Activated CD4-positive, alpha-beta memory T cell treated with anti-CD3 and anti-CD28 coated beads, Interleukin-2, amount 10 ng/mL, durations not matched to agents 7 days and 5 days (primary cell): ENCODE measurements around the gene USP5. TPM values are rescaled to one million over a fixed set of nuclear protein-coding genes. Genes with fewer than 3 reads are reported as not detected.

ENCODE experiments used
- CTCF ChIA-PET: fragments of 350-600 bp; sonication (Branson Sonifier 250); formaldehyde crosslinking; loops from one replicate; lab custom pipeline; 2021; ENCODE audit warnings: antibody characterized with exemption, inconsistent platforms; lab: Charles Lee
- POLR2A ChIA-PET: fragments of 350-600 bp; sonication (Branson Sonifier 250); formaldehyde crosslinking; loops from one replicate; lab custom pipeline; 2021; ENCODE audit warnings: antibody characterized with exemption; lab: Charles Lee
- DNase-seq: peaks from one replicate; pipeline ENCODE4 v3.0.0-alpha.2; 2020
- H3K27ac Mint-ChIP-seq: one replicate; pipeline ENCODE4 v1.8.0; 2021; ENCODE audit warnings: mild to moderate bottlenecking, mixed read lengths
- H3K27me3 Mint-ChIP-seq: one replicate; pipeline ENCODE4 v1.8.0; 2021; ENCODE audit warnings: mixed read lengths
- H3K36me3 Mint-ChIP-seq: one replicate; pipeline ENCODE4 v1.8.0; 2021; ENCODE audit warnings: low read depth, mixed read lengths
- H3K4me1 Mint-ChIP-seq: one replicate; pipeline ENCODE4 v1.8.0; 2021; ENCODE audit warnings: mixed read lengths
- H3K4me3 Mint-ChIP-seq: one replicate; pipeline ENCODE4 v1.8.0; 2021; ENCODE audit warnings: mild to moderate bottlenecking, mixed read lengths
- H3K9me3 Mint-ChIP-seq: one replicate; pipeline ENCODE4 v1.8.0; 2021; ENCODE audit warnings: mixed read lengths
- total RNA-seq, 2 experiments: library from RNA; stranded (reverse); gene quantifications; one replicate each; pipeline ENCODE4 v1.2.3, GENCODE V29; 2021

The USP5 gene
- total RNA-seq, 2 experiments from 2014 or later: 91.4 to 109 TPM

DNA sequence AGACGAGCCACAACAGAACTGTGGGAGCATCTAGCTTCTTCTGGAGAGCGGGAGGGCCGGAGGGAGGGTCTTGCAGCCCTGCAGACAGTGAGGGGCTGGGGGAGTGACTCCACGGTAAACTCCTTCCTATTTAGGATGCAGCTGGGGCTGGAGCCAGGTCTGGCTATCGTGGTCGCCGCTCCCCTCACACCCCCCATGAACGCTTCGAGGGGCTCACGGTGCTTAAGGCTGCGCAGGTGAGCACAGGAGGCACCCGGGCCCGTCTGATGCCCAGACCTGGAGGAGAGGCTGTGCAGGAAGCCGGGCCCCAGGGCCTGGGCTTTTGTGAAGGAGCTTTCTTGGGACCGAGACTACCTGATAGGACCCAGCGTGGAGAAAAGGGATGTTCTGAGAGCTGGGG lies 15.1 kb upstream of the USP5 start:
- Mint-ChIP-seq H3K4me3 (no peak overlapping the region), H3K27ac (no peak overlapping the region), H3K36me3 (no peaks in the 10 kb centered on the region), H3K4me1 (peaks cover 9% of the 10 kb centered on the region), H3K27me3 (peaks cover 8% of the 10 kb centered on the region), H3K9me3 (no peaks in the 10 kb centered on the region)
- DNase-seq: no peak
- CTCF ChIA-PET: interaction anchor here (0.8 to 3.9 kb wide), 11 partner anchors 8 to 113 kb away, joined by 3 to 35 read pairs (median 7); partner anchors contain the start of genes CDCA3, COPS7A, MLF2 and USP5
- POLR2A ChIA-PET: interaction anchor here (2.6 to 8.4 kb wide), 2 partner anchors 15 to 84 kb away, joined by 9 to 53 read pairs; partner anchors contain the start of genes CDCA3, MLF2 and USP5

DNA sequence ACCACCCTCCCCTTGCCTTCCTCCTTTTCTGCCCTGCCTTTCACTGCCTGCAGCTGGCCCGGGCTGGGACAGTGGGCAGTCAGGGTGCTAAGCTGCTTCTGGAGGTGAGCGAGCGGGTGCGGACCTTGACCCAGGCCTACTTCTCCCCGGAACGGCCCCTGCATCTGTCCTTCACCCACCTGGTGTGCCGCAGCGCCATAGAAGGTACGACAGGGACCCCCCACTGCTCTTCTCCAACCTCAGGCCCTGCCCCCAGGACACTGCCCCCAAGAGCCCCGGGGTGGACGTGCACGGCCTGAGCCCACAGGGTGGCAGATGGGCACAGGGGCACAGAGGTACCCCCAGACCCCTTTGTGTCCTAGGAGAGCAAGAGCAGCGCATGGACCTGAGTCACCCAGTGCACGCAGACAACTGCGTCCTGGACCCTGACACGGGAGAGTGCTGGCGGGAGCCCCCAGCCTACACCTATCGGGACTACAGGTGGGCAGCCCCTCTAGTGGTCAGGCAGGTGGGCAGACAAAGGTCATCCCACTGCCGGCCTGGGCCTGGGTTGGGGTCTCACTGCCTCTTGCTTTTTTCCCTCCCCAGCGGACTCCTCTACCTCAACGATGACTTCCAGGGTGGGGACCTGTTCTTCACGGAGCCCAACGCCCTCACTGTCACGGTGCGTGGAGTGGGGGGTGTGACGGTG lies 14.4 kb upstream of the USP5 start:
- ChIA-PET POLR2A (interaction anchor here (2.6 to 8.4 kb wide), 2 partner anchors 14 to 85 kb away, joined by 9 to 53 read pairs; partner anchors contain the start of genes CDCA3, MLF2 and USP5), CTCF (interaction anchor here (0.8 to 3.9 kb wide), 6 partner anchors 11 to 84 kb away, joined by 3 to 35 read pairs (median 8); partner anchors contain the start of genes CDCA3, MLF2 and USP5)
- no peaks in the 10 kb centered on the region for H3K9me3 Mint-ChIP-seq
- H3K4me3 Mint-ChIP-seq: no peak overlapping the region
- H3K36me3 Mint-ChIP-seq: no peaks in the 10 kb centered on the region
- peaks cover 9% of the 10 kb centered on the region for H3K4me1 Mint-ChIP-seq
- no peak for DNase-seq
- H3K27ac Mint-ChIP-seq: no peak overlapping the region
- peaks cover 4% of the 10 kb centered on the region for H3K27me3 Mint-ChIP-seq

DNA sequence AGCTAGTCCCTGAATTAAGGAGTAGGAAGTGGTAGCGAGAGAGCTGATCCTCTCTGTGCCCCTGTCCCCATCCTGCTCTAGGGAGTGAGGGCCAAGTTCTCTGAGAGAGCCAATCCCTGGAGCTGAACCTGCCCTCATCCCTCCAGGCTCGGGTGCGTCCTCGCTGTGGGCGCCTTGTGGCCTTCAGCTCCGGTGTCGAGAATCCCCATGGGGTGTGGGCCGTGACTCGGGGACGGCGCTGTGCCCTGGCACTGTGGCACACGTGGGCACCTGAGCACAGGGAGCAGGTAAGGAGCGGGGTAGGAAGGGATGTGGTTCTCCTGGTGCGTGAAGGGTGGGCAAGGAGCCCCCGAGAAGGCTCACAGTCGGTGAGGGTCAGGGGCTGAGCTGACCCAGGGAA lies 13.1 kb upstream of the USP5 start:
- H3K27ac Mint-ChIP-seq: no peak overlapping the region
- ChIA-PET CTCF (interaction anchor here (0.6 to 1.1 kb wide), 3 partner anchors 13 to 179 kb away, joined by 3 to 4 read pairs (median 3); partner anchors contain the start of genes LPCAT3 and USP5), POLR2A (interaction anchor here (1.4 to 2.5 kb wide), 3 partner anchors 9 to 13 kb away, joined by 5 to 19 read pairs (median 7); partner anchors contain the start of genes CDCA3, P3H3 and USP5)

DNA sequence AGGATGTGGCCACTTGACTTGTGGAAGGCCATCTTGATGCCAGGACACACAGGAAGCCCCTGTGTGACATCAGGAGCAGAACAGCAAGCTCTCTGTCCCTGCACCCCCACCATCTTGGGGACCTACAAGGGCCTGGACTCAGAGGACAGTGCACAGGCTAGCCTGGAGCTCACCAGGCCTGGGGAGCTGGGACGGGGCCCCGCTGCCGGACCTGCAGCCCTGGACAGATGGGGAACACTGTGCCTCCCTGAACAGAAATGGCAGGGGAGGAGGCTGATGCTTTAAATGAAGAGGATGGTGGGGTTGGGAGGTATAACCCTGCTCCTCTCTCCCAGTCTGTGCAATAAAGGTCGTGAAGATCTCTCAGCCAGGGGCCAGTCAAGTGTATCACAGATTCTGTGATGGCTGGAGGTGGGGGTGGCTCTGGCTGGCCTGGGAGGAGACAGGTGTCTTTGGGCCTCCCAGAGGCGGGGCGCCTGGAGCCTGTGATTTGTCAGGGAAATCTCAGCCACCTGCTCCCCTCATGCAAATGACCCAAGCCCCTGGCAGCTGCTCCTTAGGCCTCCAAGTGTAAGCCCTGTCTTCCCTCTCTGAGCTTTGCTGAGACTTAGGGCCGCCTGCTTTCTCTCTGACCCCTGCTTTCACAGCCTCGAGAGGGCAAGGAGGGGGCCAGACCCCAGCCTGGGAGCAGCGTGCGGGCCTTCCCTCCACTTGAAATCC lies 12.3 kb upstream of the USP5 start:
- Mint-ChIP-seq H3K27ac (no peak overlapping the region), H3K4me1 (peaks cover 7% of the 10 kb centered on the region), H3K9me3 (no peaks in the 10 kb centered on the region), H3K36me3 (no peaks in the 10 kb centered on the region), H3K4me3 (no peak overlapping the region), H3K27me3 (no peaks in the 10 kb centered on the region)
- ChIA-PET CTCF (interaction anchor here (0.6 to 1.1 kb wide), 3 partner anchors 13 to 178 kb away, joined by 3 to 4 read pairs (median 3); partner anchors contain the start of genes LPCAT3 and USP5), POLR2A (interaction anchor here (0.7 to 2.5 kb wide), 6 partner anchors 9 to 107 kb away, joined by 3 to 19 read pairs (median 4); partner anchors contain the start of genes CDCA3, P3H3 and USP5)
- no peak for DNase-seq

More for the DNA sequence above, 13.1 kb upstream of the USP5 start:
- Mint-ChIP-seq H3K36me3 (no peaks in the 10 kb centered on the region), H3K27me3 (peaks cover 2% of the 10 kb centered on the region), H3K4me3 (no peak overlapping the region), H3K4me1 (peaks cover 9% of the 10 kb centered on the region), H3K9me3 (no peaks in the 10 kb centered on the region)
- no peak for DNase-seq

DNA sequence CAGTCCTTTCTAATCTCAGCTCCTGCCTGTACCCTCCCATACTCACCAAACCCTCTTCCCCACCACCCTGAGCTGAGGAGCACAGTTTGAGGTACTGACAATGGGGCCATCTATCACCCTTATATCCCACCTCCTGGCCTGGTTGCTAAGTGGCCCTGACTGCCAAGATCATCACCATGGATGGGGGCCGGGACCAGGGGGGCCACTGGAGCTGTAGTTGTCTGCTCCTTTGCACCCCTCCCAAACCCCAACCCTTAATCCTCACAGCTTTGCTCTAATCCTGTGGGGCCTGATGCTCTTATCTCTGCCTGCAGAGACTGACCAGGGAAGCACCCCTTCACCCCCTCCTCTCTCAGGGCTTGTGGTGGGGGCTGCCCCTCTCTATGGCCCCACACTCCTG lies 11.6 kb upstream of the USP5 start:
- no peak for DNase-seq
- peaks cover 4% of the 10 kb centered on the region for H3K36me3 Mint-ChIP-seq
- no peaks in the 10 kb centered on the region for H3K9me3 Mint-ChIP-seq
- peaks cover 4% of the 10 kb centered on the region for H3K4me1 Mint-ChIP-seq
- H3K4me3 Mint-ChIP-seq: no peak overlapping the region
- CTCF ChIA-PET: interaction anchor here (0.6 kb wide), 1 partner anchor 97 kb away, joined by 3 read pairs; no protein-coding TSS in a partner anchor
- POLR2A ChIA-PET: interaction anchor here (0.7 to 2.5 kb wide), 6 partner anchors 8 to 108 kb away, joined by 3 to 19 read pairs (median 4); partner anchors contain the start of genes CDCA3, P3H3 and USP5
- no peak overlapping the region for H3K27ac Mint-ChIP-seq
- H3K27me3 Mint-ChIP-seq: no peaks in the 10 kb centered on the region

DNA sequence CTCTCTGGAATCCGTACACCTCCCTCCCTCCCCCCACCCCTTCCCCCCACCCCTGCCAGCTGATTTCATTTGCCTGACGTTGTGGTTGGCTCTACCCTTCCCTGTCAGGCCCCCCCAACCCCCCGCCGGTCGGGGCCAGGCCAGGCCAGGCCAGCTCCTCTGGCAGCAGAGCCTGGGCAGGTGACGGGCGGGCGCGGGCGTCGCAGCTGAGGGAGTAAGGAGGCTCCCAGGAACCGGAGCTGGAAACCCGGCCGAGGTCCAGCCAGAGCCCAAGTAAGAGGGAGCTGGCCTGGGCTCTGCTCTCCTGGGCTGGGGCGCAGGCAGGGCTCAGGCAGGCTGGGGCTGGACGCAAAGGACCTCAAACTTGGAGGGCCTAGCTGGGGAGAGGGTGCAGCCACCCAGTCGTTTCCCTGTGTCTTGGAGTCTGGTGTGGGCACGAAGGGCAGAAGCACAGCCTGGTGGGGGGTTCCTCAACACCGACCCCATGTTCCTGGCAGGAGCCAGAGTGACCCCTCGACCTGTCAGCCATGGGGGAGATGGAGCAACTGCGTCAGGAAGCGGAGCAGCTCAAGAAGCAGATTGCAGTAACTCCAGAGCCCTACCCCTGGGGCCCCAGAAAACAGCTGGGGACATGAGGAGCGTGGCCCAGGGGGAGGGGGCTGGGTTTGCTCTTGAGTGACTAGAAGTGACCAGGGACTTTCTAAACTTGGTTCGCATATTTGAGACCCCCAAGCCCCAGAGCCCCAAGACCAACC lies 11.0 kb upstream of the USP5 start, which contains the start of gene GNB3:
Gene GNB3 (plus strand): TSS at position 165 of the 755 bp plus-strand sequence. CDS start 363 bp downstream, at position 528.
- Mint-ChIP-seq H3K4me1 (no peaks in the 10 kb centered on the region), H3K36me3 (peaks cover 6% of the 10 kb centered on the region), H3K4me3 (no peak within 1 kb of the TSS), H3K27me3 (no peaks in the 10 kb centered on the region), H3K9me3 (no peaks in the 10 kb centered on the region), H3K27ac (no peak within 1 kb of the TSS)
- ChIA-PET POLR2A (interaction anchor here (1.0 to 2.5 kb wide), 6 partner anchors 10 to 88 kb away, joined by 3 to 19 read pairs (median 5); partner anchors contain the start of genes CDCA3, P3H3 and USP5), CTCF (interaction anchor here (0.6 to 1.2 kb wide), 2 partner anchors 29 to 97 kb away, joined by 3 read pairs; no protein-coding TSS in a partner anchor)
- no peak for DNase-seq

DNA sequence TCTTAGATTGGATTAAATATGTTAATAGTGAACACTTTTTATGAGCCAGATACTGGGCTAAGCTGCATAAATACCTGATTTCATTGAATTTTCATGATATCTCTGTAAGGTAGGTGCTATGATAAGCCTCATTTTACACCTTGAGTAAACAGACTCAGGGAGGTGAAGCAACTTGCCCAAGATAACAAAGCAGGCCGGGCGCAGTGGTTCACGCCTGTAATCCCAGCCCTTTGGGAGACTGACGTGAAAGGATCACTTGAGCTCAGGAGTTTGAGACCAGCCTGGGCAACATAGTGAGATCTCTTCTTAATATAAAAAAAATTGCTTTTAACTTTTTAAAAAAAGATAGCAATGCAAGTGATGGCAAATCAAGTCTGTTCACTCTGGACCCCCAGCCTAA lies 9.9 kb upstream of the USP5 start:
- no peak overlapping the region for H3K4me3 Mint-ChIP-seq
- no peaks in the 10 kb centered on the region for H3K27me3 Mint-ChIP-seq
- H3K36me3 Mint-ChIP-seq: peaks cover 16% of the 10 kb centered on the region
- no peak for DNase-seq
- CTCF ChIA-PET: interaction anchor here (1.1 to 1.4 kb wide), 2 partner anchors 9 to 17 kb away, joined by 3 to 5 read pairs; no protein-coding TSS in a partner anchor
- POLR2A ChIA-PET: interaction anchor here (1.2 to 1.7 kb wide), 2 partner anchors 9 to 90 kb away, joined by 3 to 7 read pairs; partner anchors contain the start of genes CDCA3 and USP5
- no peak overlapping the region for H3K27ac Mint-ChIP-seq
- no peaks in the 10 kb centered on the region for H3K9me3 Mint-ChIP-seq
- no peaks in the 10 kb centered on the region for H3K4me1 Mint-ChIP-seq

DNA sequence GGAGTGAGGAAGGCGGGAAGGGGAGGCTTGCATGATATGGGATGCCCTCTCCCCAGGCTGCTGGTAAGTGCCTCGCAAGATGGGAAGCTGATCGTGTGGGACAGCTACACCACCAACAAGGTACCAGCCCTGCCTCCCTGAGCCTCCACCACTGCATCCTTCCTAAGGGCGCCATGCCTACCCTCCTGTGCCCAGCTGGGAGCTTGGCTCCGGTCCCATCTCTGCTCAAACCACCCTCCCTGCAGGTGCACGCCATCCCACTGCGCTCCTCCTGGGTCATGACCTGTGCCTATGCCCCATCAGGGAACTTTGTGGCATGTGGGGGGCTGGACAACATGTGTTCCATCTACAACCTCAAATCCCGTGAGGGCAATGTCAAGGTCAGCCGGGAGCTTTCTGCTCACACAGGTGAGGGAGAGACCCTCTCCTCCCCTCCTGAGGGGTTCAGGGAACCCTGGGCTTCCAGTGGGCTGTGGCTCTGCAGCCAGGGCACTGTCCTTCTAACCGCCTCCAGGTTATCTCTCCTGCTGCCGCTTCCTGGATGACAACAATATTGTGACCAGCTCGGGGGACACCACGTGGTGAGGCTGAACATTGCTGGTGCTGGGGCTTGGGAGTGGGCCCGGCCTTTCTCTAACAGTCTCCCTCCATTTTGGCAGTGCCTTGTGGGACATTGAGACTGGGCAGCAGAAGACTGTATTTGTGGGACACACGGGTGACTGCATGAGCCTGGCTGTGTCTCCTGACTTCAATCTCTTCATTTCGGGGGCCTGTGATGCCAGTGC lies 8.6 kb upstream of the USP5 start:
- CTCF ChIA-PET: interaction anchor here (0.7 to 2.5 kb wide), 4 partner anchors 9 to 26 kb away, joined by 3 to 17 read pairs (median 7); no protein-coding TSS in a partner anchor
- peaks cover 26% of the 10 kb centered on the region for H3K36me3 Mint-ChIP-seq
- H3K27me3 Mint-ChIP-seq: no peaks in the 10 kb centered on the region
- H3K4me3 Mint-ChIP-seq: no peak overlapping the region
- no peak overlapping the region for H3K27ac Mint-ChIP-seq
- H3K4me1 Mint-ChIP-seq: peaks cover 4% of the 10 kb centered on the region
- DNase-seq: no peak
- POLR2A ChIA-PET: interaction anchor here (0.6 to 2.5 kb wide), 5 partner anchors 9 to 26 kb away, joined by 3 to 10 read pairs (median 4); partner anchors contain the start of gene TPI1
- H3K9me3 Mint-ChIP-seq: no peaks in the 10 kb centered on the region

DNA sequence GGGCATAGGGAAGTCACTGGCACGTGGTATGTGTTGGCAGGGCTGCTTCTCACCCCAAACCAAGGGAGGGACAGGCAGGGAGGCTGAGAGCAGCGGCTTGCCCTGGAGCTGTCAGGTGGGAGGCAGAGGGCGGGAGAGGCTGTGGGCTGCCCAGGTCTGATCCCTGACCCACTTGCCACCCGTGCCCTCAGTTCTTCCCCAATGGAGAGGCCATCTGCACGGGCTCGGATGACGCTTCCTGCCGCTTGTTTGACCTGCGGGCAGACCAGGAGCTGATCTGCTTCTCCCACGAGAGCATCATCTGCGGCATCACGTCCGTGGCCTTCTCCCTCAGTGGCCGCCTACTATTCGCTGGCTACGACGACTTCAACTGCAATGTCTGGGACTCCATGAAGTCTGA lies 6.6 kb upstream of the USP5 start:
- peaks cover 23% of the 10 kb centered on the region for H3K4me1 Mint-ChIP-seq
- H3K27me3 Mint-ChIP-seq: no peaks in the 10 kb centered on the region
- POLR2A ChIA-PET: interaction anchor here (1.2 to 2.5 kb wide), 3 partner anchors 11 to 21 kb away, joined by 3 to 10 read pairs (median 3); partner anchors contain the start of gene TPI1
- no peak overlapping the region for H3K4me3 Mint-ChIP-seq
- CTCF ChIA-PET: interaction anchor here (0.6 to 2.5 kb wide), 3 partner anchors 9 to 165 kb away, joined by 3 to 8 read pairs (median 5); no protein-coding TSS in a partner anchor
- DNase-seq: no peak
- H3K9me3 Mint-ChIP-seq: no peaks in the 10 kb centered on the region
- H3K36me3 Mint-ChIP-seq: peaks cover 41% of the 10 kb centered on the region
- H3K27ac Mint-ChIP-seq: no peak overlapping the region

DNA sequence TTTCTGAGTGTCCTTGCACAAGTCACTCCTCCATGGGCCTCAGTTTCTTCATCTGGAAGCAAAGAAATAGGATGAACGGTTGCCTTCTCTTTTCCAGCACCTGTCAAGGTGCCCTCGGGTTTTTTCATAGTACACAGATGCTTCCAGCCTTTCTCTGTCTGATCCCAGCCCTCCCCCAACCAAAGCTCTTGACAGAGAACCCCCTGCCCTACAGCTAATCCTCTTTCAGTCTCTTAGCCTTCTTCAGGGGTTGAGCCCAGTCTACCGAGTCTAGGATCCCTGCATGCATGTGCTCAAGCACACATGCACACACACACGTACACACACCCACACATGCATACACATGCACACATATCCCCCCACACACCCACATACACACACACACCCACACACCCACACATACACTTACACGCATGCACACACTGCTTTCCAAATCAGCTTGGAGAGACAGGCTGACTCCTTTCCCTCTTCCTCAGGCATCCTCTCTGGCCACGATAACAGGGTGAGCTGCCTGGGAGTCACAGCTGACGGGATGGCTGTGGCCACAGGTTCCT lies 5.6 kb upstream of the USP5 start:
- no peaks in the 10 kb centered on the region for H3K9me3 Mint-ChIP-seq
- POLR2A ChIA-PET: no interaction called here
- H3K4me1 Mint-ChIP-seq: peaks cover 28% of the 10 kb centered on the region
- CTCF ChIA-PET: interaction anchor here (0.6 kb wide), 1 partner anchor 166 kb away, joined by 3 read pairs; no protein-coding TSS in a partner anchor
- no peaks in the 10 kb centered on the region for H3K27me3 Mint-ChIP-seq
- H3K36me3 Mint-ChIP-seq: peaks cover 46% of the 10 kb centered on the region
- no peak overlapping the region for H3K27ac Mint-ChIP-seq
- no peak overlapping the region for H3K4me3 Mint-ChIP-seq
- no peak for DNase-seq
